ENCODE data around the gene HAVCR2. TPM values are rescaled to one million over a fixed set of nuclear protein-coding genes. Genes with fewer than 3 reads are reported as not detected.
"Not testable (repeated sequence)": the region's sequence is repeated elsewhere in the genome, so short reads cannot be mapped to it uniquely, and the experiment has no call there.

HAVCR2 gene
- total RNA-seq, 1 donor from 2014 or later = 0.12 TPM

DNA sequence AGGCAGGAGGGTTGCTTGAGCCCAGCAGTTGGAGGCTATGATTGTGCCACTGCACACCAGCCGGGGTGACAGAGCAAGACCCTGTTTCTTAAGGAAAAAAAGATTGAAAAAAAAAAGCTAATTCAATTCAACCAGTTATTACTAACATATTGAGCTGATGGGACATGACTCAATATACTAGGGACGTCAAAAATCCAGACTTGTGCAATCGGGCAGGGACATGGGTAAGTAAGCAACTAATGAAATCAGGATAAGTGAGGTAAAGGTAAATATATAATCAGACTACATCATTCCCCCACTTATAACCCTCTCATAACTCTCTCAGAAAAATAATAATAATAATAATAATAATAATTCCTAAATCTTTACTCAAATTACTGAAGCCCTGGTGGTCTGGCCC is 49.0 kb downstream of the HAVCR2 start:
- DNase-seq (ENCODE audit: low read depth) = peak; percentile 89
- H3K4me3 ChIP-seq (ENCODE audit: low read depth, low read length) = no peak overlapping the region
- TF ChIP-seq, protein P1, sequence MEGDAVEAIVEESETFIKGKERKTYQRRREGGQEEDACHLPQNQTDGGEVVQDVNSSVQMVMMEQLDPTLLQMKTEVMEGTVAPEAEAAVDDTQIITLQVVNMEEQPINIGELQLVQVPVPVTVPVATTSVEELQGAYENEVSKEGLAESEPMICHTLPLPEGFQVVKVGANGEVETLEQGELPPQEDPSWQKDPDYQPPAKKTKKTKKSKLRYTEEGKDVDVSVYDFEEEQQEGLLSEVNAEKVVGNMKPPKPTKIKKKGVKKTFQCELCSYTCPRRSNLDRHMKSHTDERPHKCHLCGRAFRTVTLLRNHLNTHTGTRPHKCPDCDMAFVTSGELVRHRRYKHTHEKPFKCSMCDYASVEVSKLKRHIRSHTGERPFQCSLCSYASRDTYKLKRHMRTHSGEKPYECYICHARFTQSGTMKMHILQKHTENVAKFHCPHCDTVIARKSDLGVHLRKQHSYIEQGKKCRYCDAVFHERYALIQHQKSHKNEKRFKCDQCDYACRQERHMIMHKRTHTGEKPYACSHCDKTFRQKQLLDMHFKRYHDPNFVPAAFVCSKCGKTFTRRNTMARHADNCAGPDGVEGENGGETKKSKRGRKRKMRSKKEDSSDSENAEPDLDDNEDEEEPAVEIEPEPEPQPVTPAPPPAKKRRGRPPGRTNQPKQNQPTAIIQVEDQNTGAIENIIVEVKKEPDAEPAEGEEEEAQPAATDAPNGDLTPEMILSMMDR (conservative IDR thresholded peaks at IDR 0.05; ENCODE audit: low read depth, low read length) = no peak

DNA sequence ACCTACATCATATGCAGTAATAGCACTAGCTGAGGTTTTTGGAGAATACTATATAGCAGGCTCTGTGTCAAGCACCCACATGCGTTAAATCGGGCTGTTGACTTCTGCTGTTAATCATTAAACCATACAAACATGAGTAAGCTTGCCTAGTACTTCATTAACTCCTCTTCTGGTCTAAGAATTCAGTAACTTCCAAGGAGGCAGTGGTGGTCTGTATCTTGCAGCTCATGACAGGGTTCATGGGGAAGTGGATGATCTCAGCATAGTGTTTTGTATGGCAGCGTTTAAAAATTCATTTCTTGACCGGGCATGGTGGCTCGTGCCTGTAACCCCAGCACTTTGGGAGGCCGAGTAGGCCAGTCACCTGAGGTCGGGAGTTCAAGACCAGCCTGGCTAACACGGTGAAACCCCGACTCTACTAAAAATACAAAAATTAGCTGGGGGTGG is 49.7 kb downstream of the HAVCR2 start, which contains the start of gene HAVCR1:
HAVCR1 (minus strand) TSS at position 24 of the 447 bp plus-strand sequence. CDS start 1,173 bp downstream, outside the sequence.
- peak; percentile 99 for DNase-seq (ENCODE audit: low read depth)
- peak within 1 kb of the TSS; percentile 70 for H3K4me3 ChIP-seq (ENCODE audit: low read depth, low read length)
- TF ChIP-seq, protein P1 (conservative IDR thresholded peaks at IDR 0.05; ENCODE audit: low read depth, low read length) = no peak

DNA sequence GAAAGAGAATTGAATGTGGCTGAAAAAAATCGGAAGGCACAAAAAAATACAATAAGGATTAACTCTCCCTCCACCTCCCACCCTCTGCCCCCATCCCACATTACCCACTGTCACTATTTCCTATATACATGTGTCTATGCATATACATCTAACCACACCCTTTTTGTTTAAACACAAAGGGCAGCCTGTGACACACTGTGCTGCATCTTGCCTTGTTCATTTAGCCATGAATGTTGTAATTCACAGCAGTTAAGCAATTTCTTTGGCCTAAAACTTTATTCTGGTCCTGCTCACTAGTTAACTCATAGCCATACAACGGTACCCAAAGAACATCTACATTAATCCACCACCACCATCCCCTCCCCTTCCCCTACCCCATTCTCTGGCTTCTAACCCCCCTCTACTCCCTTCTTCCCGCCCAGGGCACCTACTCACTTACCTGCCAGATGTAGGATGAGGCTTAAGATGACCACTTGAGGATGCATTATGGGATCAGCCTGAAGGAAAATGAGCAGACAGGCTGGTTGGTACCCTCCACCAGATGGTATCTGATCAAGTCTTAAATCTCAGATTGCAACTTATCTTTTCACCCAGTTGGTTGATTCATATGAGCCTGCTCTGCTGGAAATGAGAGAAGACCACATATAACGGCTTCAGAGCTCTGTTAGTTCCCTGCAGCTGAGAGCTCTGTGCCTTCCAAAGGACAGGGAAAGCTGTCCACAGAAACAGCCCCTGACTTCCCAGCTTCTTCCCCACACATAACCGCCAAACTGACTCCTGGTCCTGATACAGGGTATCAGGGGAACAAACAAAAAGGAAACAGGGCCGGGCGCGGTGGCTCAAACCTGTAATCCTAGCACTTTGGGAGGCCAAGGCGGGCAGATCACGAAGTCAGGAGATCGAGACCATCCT is 51.1 kb downstream of the HAVCR2 start:
- TF ChIP-seq, protein P1 (conservative IDR thresholded peaks at IDR 0.05; ENCODE audit: low read depth, low read length) = no peak
- DNase-seq (ENCODE audit: low read depth) = no peak
- peak overlapping the region; percentile 70 for H3K4me3 ChIP-seq (ENCODE audit: low read depth, low read length)

DNA sequence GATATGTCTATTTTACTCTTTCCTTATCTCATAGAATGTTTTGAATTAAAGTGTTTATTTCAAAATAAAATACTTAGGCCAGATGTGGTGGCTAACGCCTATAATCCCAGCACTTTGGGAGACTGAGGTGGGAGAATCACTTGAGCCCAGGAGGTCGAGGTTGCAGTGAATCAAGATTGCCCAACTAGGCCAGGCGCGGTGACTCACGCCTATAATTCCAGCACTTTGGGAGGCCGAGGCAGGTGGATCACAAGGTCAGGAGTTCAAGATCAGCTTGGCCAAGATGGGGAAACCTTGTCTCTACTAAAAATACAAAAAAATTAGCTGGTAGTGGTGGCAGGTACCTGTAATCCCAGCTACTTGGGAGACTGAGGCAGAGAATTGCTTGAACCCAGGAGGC is 52.0 kb downstream of the HAVCR2 start:
- peak overlapping the region; percentile 70 for H3K4me3 ChIP-seq (ENCODE audit: low read depth, low read length)
- DNase-seq (ENCODE audit: low read depth) = not testable (repeated sequence)

DNA sequence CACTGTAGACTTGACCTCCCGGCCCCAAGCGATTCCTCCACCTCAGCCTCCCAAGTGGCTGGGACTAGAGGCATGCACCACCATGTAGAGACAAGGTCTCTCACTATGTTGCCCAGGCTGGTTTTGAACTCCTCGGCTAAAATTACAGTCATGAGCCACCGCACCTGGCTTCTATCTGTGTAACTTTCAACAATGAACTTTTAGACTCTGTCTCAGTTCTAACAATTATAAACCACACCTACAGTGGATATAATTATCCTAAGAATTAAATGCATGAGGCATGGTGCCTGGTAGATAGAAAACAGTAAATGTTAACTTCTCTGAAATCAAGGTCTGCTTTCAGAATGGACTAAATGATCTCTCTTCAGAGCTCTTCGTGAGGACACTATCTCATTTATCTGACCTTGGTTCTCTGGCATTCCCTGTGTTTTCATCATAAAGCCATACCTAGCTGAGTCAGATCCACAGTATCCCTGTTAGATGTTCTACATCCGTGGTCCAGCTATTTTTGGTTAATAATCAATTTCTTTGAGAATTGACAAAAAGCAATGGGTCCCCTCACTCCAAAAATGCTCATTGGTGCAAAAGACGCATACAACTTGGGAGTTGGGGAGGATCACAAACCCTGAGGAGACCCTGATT is 57.1 kb downstream of the HAVCR2 start:
- TF ChIP-seq, protein P1 (conservative IDR thresholded peaks at IDR 0.05; ENCODE audit: low read depth, low read length) = no peak
- DNase-seq (ENCODE audit: low read depth) = no peak
- H3K4me3 ChIP-seq (ENCODE audit: low read depth, low read length) = peak overlapping the region; percentile 37

DNA sequence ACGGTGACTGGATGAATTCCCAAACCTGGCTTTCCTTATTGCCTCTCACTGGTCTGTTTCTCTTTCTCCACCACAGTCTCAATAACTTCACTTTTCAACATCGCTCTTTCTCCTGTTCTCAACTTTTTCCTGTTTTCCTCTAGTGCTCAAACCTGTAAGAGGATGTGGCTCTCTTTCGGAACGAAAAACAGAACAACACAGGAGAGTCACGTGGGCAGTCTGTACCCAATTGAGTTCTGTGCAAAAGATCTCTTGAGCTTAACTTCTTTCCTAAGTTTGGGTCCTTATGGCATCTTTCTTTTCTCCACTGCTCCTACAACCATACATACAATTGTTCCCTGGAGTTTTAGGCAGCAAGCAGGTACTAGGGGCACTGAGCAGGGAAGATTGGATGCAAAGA is 58.8 kb downstream of the HAVCR2 start:
- peak overlapping the region; percentile 6 for H3K4me3 ChIP-seq (ENCODE audit: low read depth, low read length)
- TF ChIP-seq, protein P1 (conservative IDR thresholded peaks at IDR 0.05; ENCODE audit: low read depth, low read length) = no peak
- no peak for DNase-seq (ENCODE audit: low read depth)

DNA sequence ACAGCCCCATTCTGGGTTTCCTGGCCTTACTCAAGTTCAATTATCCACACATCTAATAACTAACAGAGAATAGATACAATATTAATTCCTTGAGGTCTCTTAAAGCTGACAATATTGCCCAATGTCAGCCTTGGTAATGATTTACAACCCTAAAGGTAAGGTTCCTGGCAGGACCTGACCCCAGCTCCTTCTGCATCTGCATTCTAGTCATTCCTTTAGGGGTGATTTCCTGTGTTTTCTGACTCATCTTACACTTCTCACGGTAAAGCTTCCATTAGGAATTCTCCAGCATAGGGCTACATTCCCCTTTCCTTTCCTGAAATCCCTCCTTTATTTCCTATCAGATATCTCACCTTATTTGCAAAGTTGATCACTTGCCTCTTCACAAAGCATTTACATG is 59.2 kb downstream of the HAVCR2 start:
- DNase-seq (ENCODE audit: low read depth) = peak; percentile 98
- peak overlapping the region; percentile 6 for H3K4me3 ChIP-seq (ENCODE audit: low read depth, low read length)
- TF ChIP-seq, protein P1 (conservative IDR thresholded peaks at IDR 0.05; ENCODE audit: low read depth, low read length) = no peak
